GM12878 (cell line): ENCODE results near the gene ZNF19. TPM values are rescaled to one million over a fixed set of nuclear protein-coding genes. Genes with fewer than 3 reads are reported as not detected.

Source experiments
- ATAC-seq: fragments of 200-7000 bp; cut with Tn5 transposase; 3 replicates; pipeline ENCODE4 v1.9.1; 2020; ENCODE audit warnings: mild to moderate bottlenecking, moderate library complexity
- BruUV-seq: library from RNA; stranded (reverse); fragments of 400-500 nt; replicated peaks from 2 replicates; lab custom pipeline; 2021; lab: Mats Ljungman, UMichigan
- CTCF ChIA-PET: fragments of 300-600 bp; sonication (Branson Sonifier 250); formaldehyde crosslinking; extraction: SDS; loops from one replicate; lab custom pipeline; 2021; ENCODE audit warnings: inconsistent platforms; lab: Yijun Ruan, JAX
- POLR2A ChIA-PET: fragments of 350-600 bp; formaldehyde crosslinking; extraction: SDS; loops from one replicate; lab custom pipeline; 2021; ENCODE audit warnings: inconsistent platforms; lab: Charles Lee
- RAD21 ChIA-PET: fragments of 300-600 bp; sonication (Branson Sonifier 250); formaldehyde crosslinking; loops from one replicate; lab custom pipeline; 2023; ENCODE audit warnings: antibody characterized with exemption; ENCODE audit not compliant: unreplicated experiment; lab: Charles Lee
- SMC1A ChIA-PET: fragments of 300-600 bp; sonication (Branson Sonifier 250); formaldehyde crosslinking; loops from one replicate; lab custom pipeline; 2023; ENCODE audit not compliant: unreplicated experiment, uncharacterized antibody; lab: Charles Lee
- DNase-seq: peaks from one replicate; pipeline ENCODE4 v3.0.0-alpha.2; 2011; ENCODE audit warnings: low read depth, low spot score
- FAIRE-seq: peaks from 3 replicates; lab custom pipeline; 2011; peaks lifted over from hg19 to GRCh38; lab: Jason Lieb, UNC
- H2AFZ ChIP-seq: 2 replicates; pipeline ENCODE4 v1.6.0; 2011; ENCODE audit warnings: low read depth, low read length, control low read depth; ENCODE audit not compliant: control insufficient read depth
- H3K27ac ChIP-seq: 2 replicates; pipeline ENCODE4 v1.5.1; 2011; ENCODE audit warnings: control low read depth; ENCODE audit not compliant: control insufficient read depth, insufficient read depth
- H3K27me3 ChIP-seq, 2 experiments: replicated peaks in 1 of 2; 2 replicates each; pipeline versions ENCODE4 v1.6.0 to v1.6.1; 2011; ENCODE audit warnings: low read length in 1 of 2; ENCODE audit not compliant: control insufficient read depth in 2 of 2, insufficient read depth in 2 of 2
- H3K36me3 ChIP-seq, 2 experiments: 2 replicates each; pipeline ENCODE4 v1.5.1; 2011; ENCODE audit warnings: low read length in 1 of 2; ENCODE audit not compliant: control insufficient read depth in 2 of 2, insufficient read depth in 2 of 2
- H3K4me1 ChIP-seq: 2 replicates; pipeline ENCODE4 v1.6.1; 2011; ENCODE audit warnings: mild to moderate bottlenecking, low read length, moderate library complexity, mixed read lengths; ENCODE audit not compliant: control insufficient read depth, insufficient read depth
- H3K4me2 ChIP-seq: 2 replicates; pipeline ENCODE4 v1.6.0; 2011; ENCODE audit warnings: control low read depth; ENCODE audit not compliant: control insufficient read depth, insufficient read depth
- H3K4me3 ChIP-seq: fragments of 200-600 bp; sonication (generic); 2 replicates; pipeline ENCODE4 v1.5.1; 2016
- H3K79me2 ChIP-seq: 2 replicates; pipeline ENCODE4 v1.6.0; 2011; ENCODE audit warnings: low read length; ENCODE audit not compliant: control insufficient read depth, insufficient read depth
- H3K9ac ChIP-seq: 2 replicates; pipeline ENCODE4 v1.8.0; 2011; ENCODE audit warnings: low read length, control low read depth, mixed read lengths; ENCODE audit not compliant: control insufficient read depth, insufficient read depth
- H3K9me3 ChIP-seq: replicated peaks from 3 replicates; pipeline ENCODE4 v1.5.1; 2011; ENCODE audit warnings: mild to moderate bottlenecking, low read length; ENCODE audit not compliant: control insufficient read depth, insufficient read depth
- H4K20me1 ChIP-seq: 2 replicates; pipeline ENCODE4 v1.6.0; 2011; ENCODE audit not compliant: control insufficient read depth, insufficient read depth
- IRF4 ChIP-seq: IDR thresholded peaks from 2 replicates; pipeline ENCODE4 v1.6.1; 2011; ENCODE audit warnings: low read depth, low read length
- MEF2B ChIP-seq: fragments of 450-650 bp; IDR thresholded peaks from 2 replicates; pipeline ENCODE4 v1.6.1; 2018; ENCODE audit warnings: mild to moderate bottlenecking, moderate library complexity; ENCODE audit not compliant: partially characterized antibody, poor library complexity, severe bottlenecking
- RAD21 ChIP-seq: IDR thresholded peaks from 2 replicates; pipeline ENCODE4 v1.6.1; 2011; ENCODE audit warnings: mild to moderate bottlenecking, low read depth, low read length, moderate library complexity; ENCODE audit not compliant: insufficient read depth
- WGBS: methylation state at CpG from one replicate; pipeline ENCODE4 v1.1.6; 2016; ENCODE audit warnings: low lambda C conversion rate; ENCODE audit not compliant: insufficient replicate concordance, insufficient coverage; ENCODE audit errors: missing lambda C conversion rate; 5-methylcytosine and 5-hydroxymethylcytosine counted together
- in situ Hi-C: fragments of 300-500 bp; cut with MboI; formaldehyde crosslinking; loops from 9 replicates; pipeline ENCODE4 v1.14.3; 2018; ENCODE audit warnings: mixed read lengths
- intact Hi-C: fragments of 100-400 bp; cut with micrococcal nuclease; formaldehyde crosslinking; loops from one replicate; pipeline ENCODE4 v1.14.2; 2022; ENCODE audit not compliant: unreplicated experiment
- polyA plus RNA-seq, 11 experiments: library from polyadenylated mRNA; depleted of rRNA in 4 of 11; unstranded in 6 of 11; stranded (reverse) in 5 of 11; fragments of >200 nt; fragmentation: Nextera tagmentation in 4 of 11; fragmentation: Illumina TruSeq in 1 of 11; extraction: Ambion mirVana in 4 of 11; extraction: Trizol in 1 of 11; gene quantifications; 1 replicate in 1 of 11; 2 replicates in 10 of 11; pipeline versions ENCODE4 v1.2.1 to v1.2.3, GENCODE V29; 2011 to 2016; ENCODE audit warnings: inconsistent platforms in 2 of 11, missing spikeins in 2 of 11, low read depth in 1 of 11
- total RNA-seq, 4 experiments: library from RNA; depleted of rRNA in 3 of 4; stranded (reverse); fragments of >200 nt in 3 of 4; fragmentation: Illumina TruSeq in 1 of 4; extraction: Trizol in 1 of 4; gene quantifications; 2 replicates each; pipeline versions ENCODE4 v1.2.1 to v1.2.3, GENCODE V29; 2013 to 2021
- TF ChIP-seq, protein P1 (sequence below), 3 experiments: IDR thresholded peaks in 2 of 3; conservative IDR thresholded peaks in 1 of 3; 2 replicates each; pipeline ENCODE4 v1.5.1; 2011; ENCODE audit warnings: low read depth in 3 of 3, low read length in 3 of 3, mild to moderate bottlenecking in 3 of 3, control low read depth in 2 of 3, moderate library complexity in 2 of 3, inconsistent platforms in 1 of 3, mixed read lengths in 1 of 3; ENCODE audit not compliant: control insufficient read depth in 2 of 3, insufficient read depth in 1 of 3; ENCODE audit errors: extremely low read depth in 1 of 3
- TF ChIP-seq, protein P2 (sequence below): fragments of 150-350 bp; IDR thresholded peaks from 2 replicates; pipeline ENCODE4 v1.6.1; 2014; ENCODE audit warnings: mild to moderate bottlenecking, low read depth, low read length

The ZNF19 gene
- total and polyA plus RNA-seq, 10 of the 15 experiments (the other 5 are each of a cell fraction or from before 2014, with no cell fraction given): 1.0 to 3.3 (median 2.0) TPM

DNA sequence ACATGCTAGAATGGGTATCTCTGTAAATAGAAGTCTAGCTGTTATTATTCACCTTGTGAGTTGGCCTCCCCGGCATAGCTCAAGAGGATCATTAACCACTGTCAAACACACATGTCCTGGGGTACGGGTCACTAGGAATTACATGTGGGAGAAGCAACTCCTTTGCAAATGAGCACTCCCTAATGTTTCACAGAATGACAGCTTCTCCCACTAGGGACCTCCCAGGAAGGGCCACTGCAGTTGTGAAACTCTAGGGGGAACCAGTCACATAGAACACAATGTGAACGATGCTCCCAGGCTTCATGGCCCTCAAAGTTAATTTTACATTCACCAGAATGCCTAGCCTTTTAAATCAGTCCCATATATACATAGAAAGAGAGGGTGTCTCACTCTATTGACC is 12.4 kb upstream of the ZNF19 start:
- H2AFZ ChIP-seq: no peak overlapping the region
- in situ Hi-C loops: loop anchor here (5.0 kb wide), 1 partner anchor 111 kb away; no protein-coding TSS in a partner anchor
- intact Hi-C loops: loop anchor here (1.0 to 2.0 kb wide), 2 partner anchors 35 to 110 kb away; no protein-coding TSS in a partner anchor
- SMC1A ChIA-PET: interaction anchor here (0.9 to 7.2 kb wide), 14 partner anchors 9 to 133 kb away, joined by 3 to 83 read pairs (median 5); partner anchors contain the start of gene ZNF19
- no peaks in the 10 kb centered on the region for H3K4me1 ChIP-seq
- WGBS: 35% methylated on average over 3 of the region's 3 CpGs
- TF ChIP-seq, protein P1, sequence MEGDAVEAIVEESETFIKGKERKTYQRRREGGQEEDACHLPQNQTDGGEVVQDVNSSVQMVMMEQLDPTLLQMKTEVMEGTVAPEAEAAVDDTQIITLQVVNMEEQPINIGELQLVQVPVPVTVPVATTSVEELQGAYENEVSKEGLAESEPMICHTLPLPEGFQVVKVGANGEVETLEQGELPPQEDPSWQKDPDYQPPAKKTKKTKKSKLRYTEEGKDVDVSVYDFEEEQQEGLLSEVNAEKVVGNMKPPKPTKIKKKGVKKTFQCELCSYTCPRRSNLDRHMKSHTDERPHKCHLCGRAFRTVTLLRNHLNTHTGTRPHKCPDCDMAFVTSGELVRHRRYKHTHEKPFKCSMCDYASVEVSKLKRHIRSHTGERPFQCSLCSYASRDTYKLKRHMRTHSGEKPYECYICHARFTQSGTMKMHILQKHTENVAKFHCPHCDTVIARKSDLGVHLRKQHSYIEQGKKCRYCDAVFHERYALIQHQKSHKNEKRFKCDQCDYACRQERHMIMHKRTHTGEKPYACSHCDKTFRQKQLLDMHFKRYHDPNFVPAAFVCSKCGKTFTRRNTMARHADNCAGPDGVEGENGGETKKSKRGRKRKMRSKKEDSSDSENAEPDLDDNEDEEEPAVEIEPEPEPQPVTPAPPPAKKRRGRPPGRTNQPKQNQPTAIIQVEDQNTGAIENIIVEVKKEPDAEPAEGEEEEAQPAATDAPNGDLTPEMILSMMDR (IDR thresholded peaks at IDR 0.05 in 2 of 3, conservative IDR thresholded peaks at IDR 0.05 in 1 of 3; ENCODE audit: control insufficient read depth in 2 of 3, extremely low read depth in 1 of 3, insufficient read depth in 1 of 3, low read depth in 3 of 3, low read length in 3 of 3): peak; percentile 26 to 52 (median 39); a peak in 4 of 6 replicates
- TF ChIP-seq IRF4 (0 out of 2 replicates have a peak, but pooled peaks have one; percentile 18), RAD21 (peak; percentile 52), MEF2B (peak; percentile 11)
- TF ChIP-seq, protein P2, sequence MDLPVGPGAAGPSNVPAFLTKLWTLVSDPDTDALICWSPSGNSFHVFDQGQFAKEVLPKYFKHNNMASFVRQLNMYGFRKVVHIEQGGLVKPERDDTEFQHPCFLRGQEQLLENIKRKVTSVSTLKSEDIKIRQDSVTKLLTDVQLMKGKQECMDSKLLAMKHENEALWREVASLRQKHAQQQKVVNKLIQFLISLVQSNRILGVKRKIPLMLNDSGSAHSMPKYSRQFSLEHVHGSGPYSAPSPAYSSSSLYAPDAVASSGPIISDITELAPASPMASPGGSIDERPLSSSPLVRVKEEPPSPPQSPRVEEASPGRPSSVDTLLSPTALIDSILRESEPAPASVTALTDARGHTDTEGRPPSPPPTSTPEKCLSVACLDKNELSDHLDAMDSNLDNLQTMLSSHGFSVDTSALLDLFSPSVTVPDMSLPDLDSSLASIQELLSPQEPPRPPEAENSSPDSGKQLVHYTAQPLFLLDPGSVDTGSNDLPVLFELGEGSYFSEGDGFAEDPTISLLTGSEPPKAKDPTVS: no peak
- no peaks in the 10 kb centered on the region for H3K36me3 ChIP-seq
- DNase-seq (no peak), ATAC-seq (peak; percentile 69), FAIRE-seq (no peak)
- BruUV-seq: no TSS peak
- H4K20me1 ChIP-seq: no peaks in the 10 kb centered on the region
- no peaks in the 10 kb centered on the region for H3K27me3 ChIP-seq
- H3K79me2 ChIP-seq: no peaks in the 10 kb centered on the region
- no peak overlapping the region for H3K27ac ChIP-seq
- no peak overlapping the region for H3K4me2 ChIP-seq
- POLR2A ChIA-PET: interaction anchor here (1.5 kb wide), 1 partner anchor 89 kb away, joined by 5 read pairs; no protein-coding TSS in a partner anchor
- H3K4me3 ChIP-seq: no peak overlapping the region
- no peak overlapping the region for H3K9ac ChIP-seq
- CTCF ChIA-PET: interaction anchor here (0.6 to 8.8 kb wide), 21 partner anchors 11 to 499 kb away, joined by 3 to 164 read pairs (median 5); no protein-coding TSS in a partner anchor
- RAD21 ChIA-PET: interaction anchor here (0.6 to 6.1 kb wide), 11 partner anchors 25 to 460 kb away, joined by 3 to 82 read pairs (median 4); partner anchors contain the start of gene CHST4
- H3K9me3 ChIP-seq: no peaks in the 10 kb centered on the region
